Type B pancreatic cell (in vitro differentiated cells): ENCODE results near the gene BRD1. TPM values are rescaled to one million over a fixed set of nuclear protein-coding genes. Genes with fewer than 3 reads are reported as not detected.

Experiments
- DNase-seq: peaks from one replicate; pipeline ENCODE4 v3.0.0; 2021; ENCODE audit warnings: mixed read lengths; ENCODE audit not compliant: unreplicated experiment; ENCODE audit errors: extremely low spot score
- H3K27ac Mint-ChIP-seq: 2 replicates; pipeline ENCODE4 v1.8.0; 2021; ENCODE audit warnings: mild to moderate bottlenecking, mixed read lengths
- H3K27me3 Mint-ChIP-seq: 2 replicates; pipeline ENCODE4 v1.8.0; 2021; ENCODE audit warnings: mixed read lengths
- H3K36me3 Mint-ChIP-seq: 2 replicates; pipeline ENCODE4 v1.8.0; 2021; ENCODE audit warnings: mixed read lengths
- H3K4me1 Mint-ChIP-seq: one replicate; pipeline ENCODE4 v1.8.0; 2021; ENCODE audit warnings: mixed read lengths; ENCODE audit not compliant: unreplicated experiment
- H3K4me3 Mint-ChIP-seq: 2 replicates; pipeline ENCODE4 v1.8.0; 2021; ENCODE audit warnings: mild to moderate bottlenecking, mixed read lengths
- H3K9me3 Mint-ChIP-seq: 2 replicates; pipeline ENCODE4 v1.8.0; 2021; ENCODE audit warnings: mixed read lengths
- total RNA-seq: library from RNA; stranded (reverse); gene quantifications from 2 replicates; pipeline ENCODE4 v1.2.1, GENCODE V29; 2021; ENCODE audit warnings: low replicate concordance
- TF ChIP-seq, protein P1 (sequence below): fragments of 200-600 bp; sonication (generic); conservative IDR thresholded peaks from 2 replicates; pipeline ENCODE4 v1.5.0; 2021; ENCODE audit warnings: antibody characterized with exemption, mild to moderate bottlenecking

The BRD1 gene
- total RNA-seq, 1 donor from 2014 or later, result 53.0 TPM

DNA sequence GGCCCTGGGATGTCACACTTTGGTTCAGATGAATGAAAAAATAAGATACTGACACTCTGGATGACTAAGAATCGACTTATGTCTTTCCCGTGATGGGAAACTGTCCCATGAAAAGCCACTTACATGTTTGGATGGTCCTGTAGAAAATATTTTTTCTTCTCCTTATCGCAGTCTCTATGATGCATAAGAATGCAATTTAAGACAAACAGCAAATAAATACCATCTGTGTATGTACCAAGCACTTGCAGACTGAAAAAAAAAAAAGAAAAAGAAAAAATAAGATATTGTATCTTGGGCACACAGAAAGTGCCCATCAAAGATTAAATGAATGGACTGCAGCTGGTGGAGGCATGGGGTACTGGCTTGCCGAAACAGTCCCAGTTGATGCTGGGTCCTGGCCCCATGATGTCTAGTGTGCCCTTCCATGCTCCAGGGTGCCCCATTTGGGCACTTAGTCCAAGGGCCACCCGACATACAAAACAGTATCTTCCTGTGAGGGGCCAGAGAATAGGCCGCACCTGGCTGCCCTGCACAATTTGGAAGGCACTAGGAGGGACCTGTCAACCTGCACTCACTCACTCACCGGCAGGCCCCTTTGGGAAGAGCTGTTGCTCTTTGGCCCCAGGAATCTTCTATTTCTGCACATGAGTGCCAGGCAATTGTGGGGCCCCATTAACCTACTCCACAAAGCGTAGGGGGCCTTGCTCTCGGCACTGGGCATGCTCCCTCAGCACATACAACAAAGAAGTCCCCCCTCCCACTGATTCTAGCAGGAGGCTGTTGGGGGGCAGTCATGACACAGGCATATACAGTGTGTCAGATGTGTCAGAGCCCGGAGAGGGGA lies 23.5 kb upstream of the BRD1 start:
- no peak for DNase-seq
- Mint-ChIP-seq H3K9me3 (no peaks in the 10 kb centered on the region), H3K4me3 (peak overlapping the region; percentile 83), H3K4me1 (peaks cover 21% of the 10 kb centered on the region), H3K36me3 (no peaks in the 10 kb centered on the region), H3K27ac (peak overlapping the region; percentile 76), H3K27me3 (peaks cover 50% of the 10 kb centered on the region)
- TF ChIP-seq, protein P1, sequence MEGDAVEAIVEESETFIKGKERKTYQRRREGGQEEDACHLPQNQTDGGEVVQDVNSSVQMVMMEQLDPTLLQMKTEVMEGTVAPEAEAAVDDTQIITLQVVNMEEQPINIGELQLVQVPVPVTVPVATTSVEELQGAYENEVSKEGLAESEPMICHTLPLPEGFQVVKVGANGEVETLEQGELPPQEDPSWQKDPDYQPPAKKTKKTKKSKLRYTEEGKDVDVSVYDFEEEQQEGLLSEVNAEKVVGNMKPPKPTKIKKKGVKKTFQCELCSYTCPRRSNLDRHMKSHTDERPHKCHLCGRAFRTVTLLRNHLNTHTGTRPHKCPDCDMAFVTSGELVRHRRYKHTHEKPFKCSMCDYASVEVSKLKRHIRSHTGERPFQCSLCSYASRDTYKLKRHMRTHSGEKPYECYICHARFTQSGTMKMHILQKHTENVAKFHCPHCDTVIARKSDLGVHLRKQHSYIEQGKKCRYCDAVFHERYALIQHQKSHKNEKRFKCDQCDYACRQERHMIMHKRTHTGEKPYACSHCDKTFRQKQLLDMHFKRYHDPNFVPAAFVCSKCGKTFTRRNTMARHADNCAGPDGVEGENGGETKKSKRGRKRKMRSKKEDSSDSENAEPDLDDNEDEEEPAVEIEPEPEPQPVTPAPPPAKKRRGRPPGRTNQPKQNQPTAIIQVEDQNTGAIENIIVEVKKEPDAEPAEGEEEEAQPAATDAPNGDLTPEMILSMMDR, result no peak

DNA sequence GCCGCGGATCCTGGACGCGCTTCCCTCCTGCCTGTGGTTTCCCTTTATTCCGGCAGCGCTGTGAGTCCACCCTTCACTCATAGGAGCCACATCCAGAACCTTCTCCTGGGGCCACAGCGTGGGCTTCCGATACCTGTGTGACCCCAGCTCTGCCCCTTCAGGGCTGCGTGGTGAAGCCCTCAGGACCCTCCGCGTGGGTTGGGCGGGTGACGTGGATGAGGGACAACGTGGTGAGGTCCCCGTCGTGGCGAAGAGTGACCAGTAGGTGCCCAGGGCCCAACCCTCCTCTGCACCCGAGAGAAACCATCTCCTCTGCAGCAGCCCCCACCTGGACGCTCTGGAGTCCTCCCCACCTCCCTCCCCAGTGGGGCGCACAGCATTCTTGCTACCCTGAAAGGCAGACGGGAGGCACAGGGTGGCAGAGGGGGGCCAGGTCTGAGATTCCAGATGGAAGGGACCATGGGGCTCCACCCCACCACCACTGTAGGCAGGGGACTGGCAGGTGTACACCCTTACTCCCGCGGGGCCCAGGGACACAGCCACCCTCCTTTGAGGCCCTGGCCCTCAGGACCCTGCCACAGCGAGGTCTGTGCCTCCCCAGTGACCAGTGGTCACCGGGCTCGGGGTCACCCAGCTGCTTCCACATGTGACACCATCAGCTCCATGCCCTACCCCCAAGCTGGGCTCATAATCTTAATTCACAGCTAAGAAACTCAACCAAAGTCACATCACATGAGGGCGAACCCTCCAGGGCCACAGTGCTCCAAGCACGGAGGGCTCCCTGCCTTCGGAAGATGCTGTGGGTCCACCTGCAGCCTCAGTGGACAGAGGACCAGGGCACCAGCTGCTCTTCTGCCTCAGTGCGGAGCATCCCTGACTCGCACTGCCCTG lies 22.6 kb upstream of the BRD1 start:
- Mint-ChIP-seq H3K36me3 (no peaks in the 10 kb centered on the region), H3K9me3 (no peaks in the 10 kb centered on the region), H3K27ac (no peak overlapping the region), H3K4me3 (peak overlapping the region; percentile 83), H3K4me1 (peaks cover 11% of the 10 kb centered on the region), H3K27me3 (peaks cover 59% of the 10 kb centered on the region)
- DNase-seq, result no peak
- TF ChIP-seq, protein P1, result no peak

- no peaks in the 10 kb centered on the region for H3K9me3 Mint-ChIP-seq
- DNase-seq, result no peak
- peak overlapping the region; percentile 49 for H3K4me3 Mint-ChIP-seq
- TF ChIP-seq, protein P1, result no peak
- H3K27me3 Mint-ChIP-seq, result peaks cover 68% of the 10 kb centered on the region
- peaks cover 4% of the 10 kb centered on the region for H3K4me1 Mint-ChIP-seq
- no peak overlapping the region for H3K27ac Mint-ChIP-seq
- H3K36me3 Mint-ChIP-seq, result no peaks in the 10 kb centered on the region
Observed at GRCh38 chr22:49849161-49850020, 21.7 kb upstream of the BRD1 start.

DNA sequence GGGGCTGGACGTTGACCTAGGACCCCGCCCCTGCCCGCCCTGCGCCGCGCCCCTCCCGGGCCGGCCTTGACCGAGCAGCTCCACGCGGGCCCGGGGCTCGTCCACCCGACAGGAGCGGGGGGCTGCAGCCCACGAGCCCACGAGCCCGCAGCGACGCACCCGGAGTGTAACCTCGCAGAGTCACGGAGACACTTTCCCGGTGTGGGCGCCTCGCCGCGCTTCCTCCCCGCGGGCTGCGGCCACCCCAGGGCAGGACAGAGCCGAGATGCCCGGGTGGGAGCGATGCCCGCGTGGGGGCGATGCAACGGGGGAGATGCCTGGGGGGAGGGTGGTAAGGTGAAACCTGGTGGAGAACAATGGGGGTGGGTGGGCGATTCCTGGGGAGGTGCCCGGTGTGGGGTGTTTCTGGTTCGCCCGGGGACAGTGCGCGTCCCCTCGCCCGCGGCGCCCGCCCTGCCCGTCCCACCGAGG lies 21.1 kb upstream of the BRD1 start:
- Mint-ChIP-seq H3K36me3 (no peaks in the 10 kb centered on the region), H3K9me3 (no peaks in the 10 kb centered on the region), H3K4me3 (no peak overlapping the region), H3K27ac (no peak overlapping the region), H3K27me3 (peaks cover 73% of the 10 kb centered on the region), H3K4me1 (peaks cover 4% of the 10 kb centered on the region)
- TF ChIP-seq, protein P1, result no peak
- DNase-seq, result no peak
